ENCODE results near the gene KCNIP4. TPM values are rescaled to one million over a fixed set of nuclear protein-coding genes. Genes with fewer than 3 reads are reported as not detected.

KCNIP4 gene
- total and polyA plus RNA-seq, 2 of the 4 experiments (the other 2 are of a cell fraction): not detected

- Histone ChIP-seq H3K9me3 (ENCODE audit: control insufficient read depth, insufficient read depth, low read length) (peaks cover 8% of the 10 kb centered on the region), H3K9ac (ENCODE audit: low read depth, low read length) (no peak overlapping the region), H4K8ac (ENCODE audit: low read depth in 2 of 2, low read length in 2 of 2) (no peak overlapping the region), H4K91ac (ENCODE audit: insufficient read depth, low read depth, low read length) (no peak overlapping the region), H2AK9ac (replicated peaks; ENCODE audit: low read depth, low read length, poor library complexity) (no peak overlapping the region), H3K4me2 (ENCODE audit: low read depth, low read length) (no peak overlapping the region), H3K27me3 (ENCODE audit: control insufficient read depth, insufficient read depth, low read length) (no peaks in the 10 kb centered on the region), H3K56ac (ENCODE audit: extremely low read depth, insufficient read depth, low read length) (no peak overlapping the region), H4K5ac (ENCODE audit: low read depth, low read length) (no peak overlapping the region), H3K4ac (ENCODE audit: low read depth, low read length) (no peak overlapping the region), H2AFZ (replicated peaks; ENCODE audit: low read length, poor library complexity) (no peak overlapping the region), H2AK5ac (ENCODE audit: low read depth, low read length) (no peak overlapping the region), H3K14ac (replicated peaks; ENCODE audit: low read depth, low read length) (no peak overlapping the region), H2BK20ac (ENCODE audit: low read depth, low read length) (no peak overlapping the region), H3K4me3 (ENCODE audit: insufficient read depth, low read depth, low read length) (no peak overlapping the region), H2BK15ac (ENCODE audit: low read depth, low read length) (no peak overlapping the region), H3K4me1 (ENCODE audit: control insufficient read depth, insufficient read depth, low read length) (no peaks in the 10 kb centered on the region), H3K23ac (ENCODE audit: low read depth, low read length) (no peak overlapping the region), H2BK5ac (ENCODE audit: low read depth, low read length, poor library complexity, severe bottlenecking) (no peak overlapping the region), H3K9me1 (ENCODE audit: insufficient read depth, low read length) (no peaks in the 10 kb centered on the region), H4K20me1 (ENCODE audit: insufficient read depth, low read length) (no peaks in the 10 kb centered on the region), H3K36me3 (ENCODE audit: control insufficient read depth, insufficient read depth, low read length) (no peaks in the 10 kb centered on the region), H2BK120ac (ENCODE audit: low read depth, low read length) (no peak overlapping the region), H3K18ac (ENCODE audit: low read depth, low read length) (no peak overlapping the region), H3K79me1 (ENCODE audit: low read depth in 1 of 2, low read length in 2 of 2) (no peaks in the 10 kb centered on the region), H3K27ac (ENCODE audit: insufficient read depth, low read length) (no peak overlapping the region)
- ChIA-PET CTCF (no interaction called here), POLR2A (ENCODE audit: unreplicated experiment) (no interaction called here)
- DNase-seq: no peak
- intact Hi-C loops (cut with micrococcal nuclease) (no loop called here), dilution Hi-C loops (cut with HindIII; ENCODE audit: low sequenced_read_pairs, unreplicated experiment) (no loop called here), in situ Hi-C loops (cut with MboI; ENCODE audit: low sequenced_read_pairs) (no loop called here)
- no CpG with 5 or more reads among the region's 6 CpGs for WGBS, 2 experiments (ENCODE audit: extremely low coverage in 2 of 2, insufficient read length in 1 of 2)
- TF ChIP-seq NFE2L2 (IDR thresholded peaks at IDR 0.05; ENCODE audit: low read depth, low read length) (no peak), MXI1 (IDR thresholded peaks at IDR 0.05; ENCODE audit: borderline replicate concordance, low read depth, low read length) (no peak), CEBPB (IDR thresholded peaks at IDR 0.05; ENCODE audit: low read depth, low read length) (no peak), RAD21 (IDR thresholded peaks at IDR 0.05; ENCODE audit: low read length) (no peak), RFX5 (IDR thresholded peaks at IDR 0.05; ENCODE audit: low read depth, low read length) (no peak), RCOR1 (IDR thresholded peaks at IDR 0.05; ENCODE audit: insufficient replicate concordance, low read length) (no peak), MAZ (IDR thresholded peaks at IDR 0.05; ENCODE audit: borderline replicate concordance, low read depth, low read length) (no peak), CHD1 (IDR thresholded peaks at IDR 0.05; ENCODE audit: low read depth, low read length) (no peak), BHLHE40 (IDR thresholded peaks at IDR 0.05; ENCODE audit: low read depth, low read length) (no peak), FOS (IDR thresholded peaks at IDR 0.05; ENCODE audit: low read depth, low read length) (no peak), SMC3 (IDR thresholded peaks at IDR 0.05; ENCODE audit: low read depth, low read length) (no peak)
- TF ChIP-seq, protein P1, sequence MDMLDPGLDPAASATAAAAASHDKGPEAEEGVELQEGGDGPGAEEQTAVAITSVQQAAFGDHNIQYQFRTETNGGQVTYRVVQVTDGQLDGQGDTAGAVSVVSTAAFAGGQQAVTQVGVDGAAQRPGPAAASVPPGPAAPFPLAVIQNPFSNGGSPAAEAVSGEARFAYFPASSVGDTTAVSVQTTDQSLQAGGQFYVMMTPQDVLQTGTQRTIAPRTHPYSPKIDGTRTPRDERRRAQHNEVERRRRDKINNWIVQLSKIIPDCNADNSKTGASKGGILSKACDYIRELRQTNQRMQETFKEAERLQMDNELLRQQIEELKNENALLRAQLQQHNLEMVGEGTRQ (IDR thresholded peaks at IDR 0.05; ENCODE audit: low read depth, low read length): no peak
- TF ChIP-seq, protein P2, sequence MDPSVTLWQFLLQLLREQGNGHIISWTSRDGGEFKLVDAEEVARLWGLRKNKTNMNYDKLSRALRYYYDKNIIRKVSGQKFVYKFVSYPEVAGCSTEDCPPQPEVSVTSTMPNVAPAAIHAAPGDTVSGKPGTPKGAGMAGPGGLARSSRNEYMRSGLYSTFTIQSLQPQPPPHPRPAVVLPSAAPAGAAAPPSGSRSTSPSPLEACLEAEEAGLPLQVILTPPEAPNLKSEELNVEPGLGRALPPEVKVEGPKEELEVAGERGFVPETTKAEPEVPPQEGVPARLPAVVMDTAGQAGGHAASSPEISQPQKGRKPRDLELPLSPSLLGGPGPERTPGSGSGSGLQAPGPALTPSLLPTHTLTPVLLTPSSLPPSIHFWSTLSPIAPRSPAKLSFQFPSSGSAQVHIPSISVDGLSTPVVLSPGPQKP (IDR thresholded peaks at IDR 0.05; ENCODE audit: borderline replicate concordance, low read depth, low read length): no peak
- TF ChIP-seq, protein P3, sequence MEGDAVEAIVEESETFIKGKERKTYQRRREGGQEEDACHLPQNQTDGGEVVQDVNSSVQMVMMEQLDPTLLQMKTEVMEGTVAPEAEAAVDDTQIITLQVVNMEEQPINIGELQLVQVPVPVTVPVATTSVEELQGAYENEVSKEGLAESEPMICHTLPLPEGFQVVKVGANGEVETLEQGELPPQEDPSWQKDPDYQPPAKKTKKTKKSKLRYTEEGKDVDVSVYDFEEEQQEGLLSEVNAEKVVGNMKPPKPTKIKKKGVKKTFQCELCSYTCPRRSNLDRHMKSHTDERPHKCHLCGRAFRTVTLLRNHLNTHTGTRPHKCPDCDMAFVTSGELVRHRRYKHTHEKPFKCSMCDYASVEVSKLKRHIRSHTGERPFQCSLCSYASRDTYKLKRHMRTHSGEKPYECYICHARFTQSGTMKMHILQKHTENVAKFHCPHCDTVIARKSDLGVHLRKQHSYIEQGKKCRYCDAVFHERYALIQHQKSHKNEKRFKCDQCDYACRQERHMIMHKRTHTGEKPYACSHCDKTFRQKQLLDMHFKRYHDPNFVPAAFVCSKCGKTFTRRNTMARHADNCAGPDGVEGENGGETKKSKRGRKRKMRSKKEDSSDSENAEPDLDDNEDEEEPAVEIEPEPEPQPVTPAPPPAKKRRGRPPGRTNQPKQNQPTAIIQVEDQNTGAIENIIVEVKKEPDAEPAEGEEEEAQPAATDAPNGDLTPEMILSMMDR (conservative IDR thresholded peaks at IDR 0.05; ENCODE audit: low read depth, low read length): no peak
- ATAC-seq (ENCODE audit: low read depth): no peak
- BruUV-seq (replicated peaks): no TSS peak
Observed at GRCh38 chr4:21195682-21196081, 752.9 kb downstream of the KCNIP4 start.
